GM18868 (cell line): ENCODE results near the gene SKIC8.
"Not testable (repeated sequence)": the region's sequence is repeated elsewhere in the genome, so short reads cannot be mapped to it uniquely, and the experiment has no call there.

Experiments
- ATAC-seq: cut with Tn5 transposase; IDR thresholded peaks from one replicate; pipeline ENCODE4 v1.9.1; 2021; ENCODE audit warnings: mild to moderate bottlenecking, moderate library complexity; ENCODE audit not compliant: unreplicated experiment

SKIC8 gene

DNA sequence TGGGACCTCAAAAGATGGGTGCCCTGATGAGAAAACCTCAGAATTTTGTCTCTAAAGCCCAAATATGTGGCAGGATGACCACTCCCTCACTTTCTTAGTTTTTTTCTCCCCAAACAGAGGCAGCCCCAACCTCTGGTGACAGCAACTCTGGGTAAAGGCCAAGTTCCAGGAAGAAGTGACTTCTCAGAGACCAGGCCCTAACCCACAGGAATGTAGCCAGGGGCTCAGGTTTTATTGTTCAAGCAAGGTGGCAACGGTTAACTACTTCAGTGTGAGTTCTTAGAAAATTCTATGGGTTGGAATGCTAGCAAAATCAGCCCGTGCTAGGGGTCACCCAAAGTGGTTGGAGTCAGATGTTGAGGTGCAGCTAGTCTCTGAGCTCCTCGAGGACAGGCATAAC is 40.2 kb downstream of the SKIC8 start:
- ATAC-seq = no peak

DNA sequence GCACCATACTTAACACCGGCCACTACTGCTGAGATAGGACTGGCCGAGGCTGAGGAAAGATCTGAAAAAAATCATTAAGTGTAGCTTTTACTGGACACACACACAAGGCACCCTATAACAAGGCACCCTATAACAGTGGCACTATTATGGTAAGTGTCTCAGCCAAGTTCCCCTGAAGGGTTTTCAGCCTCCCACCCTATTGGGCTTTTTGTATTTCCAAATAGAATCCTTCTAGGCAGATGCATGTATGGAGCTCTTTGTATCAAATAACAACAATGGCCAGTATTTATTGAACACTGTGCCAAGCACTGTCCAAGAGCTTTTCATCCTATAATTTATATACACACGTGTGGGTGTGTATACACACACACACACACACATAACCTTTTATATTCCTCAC is 41.7 kb downstream of the SKIC8 start:
- no peak for ATAC-seq

DNA sequence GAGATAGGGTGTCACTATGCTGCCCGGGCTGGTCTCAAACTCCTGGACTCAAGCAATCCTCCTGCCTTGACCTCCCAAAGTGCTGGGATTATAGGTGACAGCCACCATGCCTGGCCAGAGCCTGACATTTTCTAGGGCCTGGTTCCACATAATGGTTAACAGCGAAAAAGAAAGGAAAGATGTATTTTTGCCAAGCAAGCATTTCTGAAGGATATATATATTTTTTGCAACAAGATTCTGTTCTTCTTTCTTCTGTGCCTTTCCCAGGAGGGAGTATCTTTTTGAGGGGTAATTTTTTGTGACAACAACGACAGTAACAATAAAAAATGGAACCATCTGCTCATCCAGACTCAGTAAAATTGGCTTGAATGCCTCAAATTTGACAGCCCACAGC is 43.4 kb downstream of the SKIC8 start:
- no peak for ATAC-seq

DNA sequence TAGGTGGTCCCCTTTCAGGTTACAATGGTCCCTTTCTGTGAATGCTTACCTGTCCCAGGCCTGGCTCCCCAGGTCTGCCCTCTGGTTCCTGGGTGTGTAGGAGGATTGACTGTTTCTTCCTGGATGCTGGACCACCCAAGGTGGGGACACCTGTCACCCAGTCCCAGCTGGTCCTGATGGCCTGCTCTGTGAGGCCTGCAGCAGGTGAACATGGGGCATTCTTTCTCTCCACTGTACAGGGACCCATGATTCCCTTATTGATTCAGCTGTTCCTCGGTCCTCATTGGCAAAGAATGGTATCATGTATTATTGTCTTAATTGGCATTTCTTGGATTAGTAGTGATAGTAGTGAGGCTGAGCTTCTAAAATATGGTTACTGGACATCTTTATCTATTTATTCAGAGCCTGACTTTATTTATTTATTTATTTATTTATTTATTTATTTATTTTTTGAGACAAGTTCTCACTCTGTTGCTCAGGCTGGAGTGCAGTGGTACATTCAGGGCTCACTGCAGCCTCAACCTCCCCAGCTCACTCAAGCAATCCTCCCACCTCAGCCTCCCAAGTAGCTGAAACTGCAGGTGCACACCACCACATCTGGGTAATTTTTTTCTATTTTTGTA is 43.9 kb downstream of the SKIC8 start:
- ATAC-seq = no peak

DNA sequence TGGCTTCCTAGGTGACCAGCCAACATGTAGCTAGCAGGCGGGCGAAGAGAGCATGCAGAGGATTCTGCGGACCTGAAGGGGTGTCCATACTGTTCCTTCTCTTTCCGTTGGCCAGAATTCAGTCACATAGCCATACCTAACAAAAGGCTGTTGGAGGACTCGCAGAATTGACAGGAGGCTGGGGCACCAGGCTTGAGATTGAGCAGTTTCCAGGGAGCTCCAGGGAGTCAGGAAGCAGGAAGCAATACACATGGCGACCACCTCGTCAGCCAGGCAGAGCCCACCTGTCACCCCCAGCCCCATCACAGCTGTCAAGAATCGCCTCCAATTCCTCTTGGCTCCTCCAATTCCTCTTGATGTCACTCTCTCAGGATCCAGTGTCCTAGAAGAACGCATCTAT is 48.3 kb downstream of the SKIC8 start:
- no peak for ATAC-seq

DNA sequence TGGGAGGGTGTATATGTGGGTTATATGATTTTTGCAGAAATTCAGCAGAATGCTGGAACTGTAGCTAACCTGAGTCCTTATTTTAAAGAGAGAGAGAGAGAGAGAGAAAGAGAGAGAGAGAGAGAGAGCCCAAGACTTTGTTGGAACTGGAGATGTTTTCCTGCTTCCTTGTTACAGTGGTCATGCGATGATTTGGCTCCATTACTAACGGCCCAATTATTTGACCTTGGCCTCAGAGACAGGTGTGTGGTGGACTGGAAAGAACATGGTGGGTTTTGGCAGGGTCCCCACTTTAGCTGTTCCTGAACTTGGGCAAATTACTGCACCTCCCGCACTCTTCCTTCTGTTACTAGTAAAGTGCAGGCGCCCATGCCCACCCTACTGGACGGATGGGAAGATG is 50.3 kb downstream of the SKIC8 start:
- no peak for ATAC-seq

DNA sequence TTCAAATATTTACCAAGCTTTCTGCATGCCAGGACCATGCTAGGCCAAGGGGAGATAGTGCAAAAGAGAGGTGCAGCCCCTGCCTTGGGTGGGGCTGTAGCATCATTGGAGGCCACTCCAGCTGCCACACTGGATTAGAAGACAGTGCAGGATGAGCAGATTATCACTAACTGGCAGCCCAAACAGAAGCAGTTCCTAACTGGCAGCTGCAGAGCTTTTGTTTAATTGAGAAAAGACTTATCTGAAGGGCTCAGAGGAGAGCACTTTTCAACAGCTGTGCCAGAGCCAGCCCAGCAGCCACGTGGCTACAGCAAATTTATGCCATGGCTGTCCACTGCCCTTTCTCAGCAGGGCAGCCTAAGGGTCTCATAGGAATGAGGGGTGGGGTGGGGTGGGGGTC is 51.5 kb downstream of the SKIC8 start:
- ATAC-seq = no peak

DNA sequence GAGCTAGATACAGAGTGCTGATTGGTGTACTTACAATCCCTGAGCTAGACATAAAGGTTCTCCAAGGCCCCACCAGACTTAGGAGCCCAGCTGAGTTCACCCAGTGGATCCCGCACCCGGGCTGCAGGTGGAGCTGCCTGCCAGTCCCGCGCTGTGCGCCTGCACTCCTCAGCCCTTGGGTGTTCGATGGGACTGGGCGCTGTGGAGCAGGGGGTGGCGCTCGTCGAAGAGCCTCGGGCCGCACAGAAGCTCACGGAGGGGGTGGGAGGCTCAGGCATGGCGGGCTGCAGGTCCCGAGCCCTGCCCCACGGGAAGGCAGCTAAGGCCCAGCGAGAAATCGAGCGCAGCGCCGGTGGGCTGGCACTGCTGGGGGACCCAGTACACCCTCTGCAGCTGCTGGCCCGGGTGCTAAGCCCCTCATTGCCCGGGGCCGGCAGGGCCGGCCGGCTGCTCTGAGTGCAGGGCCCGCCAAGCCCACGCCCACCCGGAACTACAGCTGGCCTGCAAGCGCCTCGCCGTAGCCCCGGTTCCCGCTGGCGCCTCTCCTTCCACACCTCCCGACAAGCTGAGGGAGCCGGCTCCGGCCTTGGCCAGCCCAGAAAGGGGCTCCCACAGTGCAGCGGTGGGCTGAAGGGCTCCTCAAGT is 53.3 kb downstream of the SKIC8 start:
- not testable (repeated sequence) for ATAC-seq

DNA sequence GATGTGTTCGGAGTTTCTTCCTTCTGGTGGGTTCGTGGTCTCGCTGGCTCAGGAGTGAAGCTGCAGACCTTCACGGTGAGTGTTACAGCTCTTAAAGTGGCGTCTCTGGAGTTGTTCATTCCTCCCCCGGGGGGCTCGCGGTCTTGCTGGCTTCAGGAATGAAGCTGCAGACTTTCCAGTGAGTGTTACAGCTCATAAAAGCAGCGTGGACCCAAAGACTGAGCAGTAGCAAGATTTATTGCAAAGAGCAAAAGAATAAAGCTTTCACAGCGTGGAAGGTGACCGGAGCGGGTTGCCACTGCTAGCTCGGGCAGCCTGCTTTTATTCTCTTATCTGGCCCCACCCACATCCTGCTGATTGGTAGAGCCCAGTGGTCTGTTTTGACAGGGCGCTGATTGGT is 54.0 kb downstream of the SKIC8 start:
- not testable (repeated sequence) for ATAC-seq

DNA sequence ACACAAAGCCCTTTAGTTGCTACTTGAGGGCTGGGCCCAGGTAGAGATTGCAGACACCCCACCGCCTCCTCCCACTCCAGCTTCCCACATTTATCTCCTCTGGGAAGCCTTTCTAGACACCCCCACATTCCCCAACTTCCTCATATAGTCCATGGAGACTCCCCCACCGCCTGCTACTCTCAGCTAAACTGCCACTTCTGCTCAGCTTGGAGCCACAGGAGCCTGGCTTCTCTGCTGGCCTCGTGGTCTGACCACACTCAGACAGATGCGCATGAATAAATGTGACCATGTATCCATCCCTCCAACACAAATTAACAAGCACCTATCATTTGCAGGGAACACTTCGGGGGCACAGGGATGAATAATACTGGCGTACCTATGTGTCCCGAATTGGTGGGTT is 54.5 kb downstream of the SKIC8 start:
- no peak for ATAC-seq

DNA sequence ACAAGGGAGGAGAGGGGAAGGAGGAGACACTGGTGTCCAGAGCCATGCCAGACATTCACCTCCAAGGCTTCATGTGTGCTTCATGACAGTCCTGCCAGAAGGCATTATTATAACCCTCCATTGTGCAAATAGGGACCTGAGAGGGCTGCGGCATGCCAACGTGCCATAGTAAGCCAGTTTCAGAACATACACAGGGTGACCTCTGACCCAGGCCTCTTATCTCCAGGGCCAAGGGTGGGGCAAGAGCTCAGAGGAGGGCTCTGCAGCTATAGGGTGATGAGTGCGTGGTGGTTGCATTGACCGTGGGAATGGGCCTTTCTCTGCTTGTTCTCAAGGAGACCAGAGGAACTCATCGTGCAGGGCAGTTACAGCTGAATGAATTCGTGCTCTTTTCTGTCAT is 55.3 kb downstream of the SKIC8 start:
- ATAC-seq = no peak

DNA sequence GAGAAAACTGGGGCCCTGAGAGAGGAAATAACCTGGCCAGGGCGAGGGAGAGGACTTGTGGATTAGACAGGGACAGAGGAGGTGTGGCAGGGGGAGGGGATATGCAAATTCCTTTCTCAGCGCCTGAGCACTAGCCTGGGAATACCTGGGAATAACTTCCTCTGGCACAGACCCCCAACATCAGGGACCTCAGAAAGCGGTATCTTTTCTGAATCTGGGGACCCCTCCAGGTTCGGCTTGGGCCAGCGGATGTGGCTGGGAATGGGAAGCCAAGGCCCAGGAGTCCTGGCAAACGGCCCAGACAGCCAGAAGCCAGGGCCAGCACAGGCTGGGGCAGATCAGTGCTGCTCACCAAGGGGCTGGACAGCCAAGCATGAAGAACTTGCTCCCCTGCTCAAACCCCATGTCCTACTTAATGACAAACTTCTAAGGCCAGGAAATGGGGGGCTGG is 55.9 kb downstream of the SKIC8 start:
- no peak for ATAC-seq

DNA sequence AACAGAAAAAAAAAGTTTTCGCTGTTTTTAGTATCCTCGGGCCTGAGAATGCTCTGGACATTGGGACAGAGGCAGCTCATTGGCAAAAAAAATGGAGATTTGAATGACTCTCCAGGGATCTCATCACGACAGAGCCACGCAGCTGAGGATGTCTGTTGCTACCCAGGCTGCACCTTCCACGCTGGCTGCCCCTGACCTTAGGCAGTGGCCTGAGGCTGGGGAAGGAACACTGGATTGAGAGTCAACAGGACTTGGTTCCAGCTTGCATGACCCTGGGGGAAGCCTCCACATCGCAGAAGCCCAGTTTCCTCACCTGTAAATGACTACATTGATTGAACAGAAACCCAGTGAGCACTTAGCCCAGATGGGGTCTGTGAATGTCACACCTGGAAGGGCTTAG is 56.4 kb downstream of the SKIC8 start:
- no peak for ATAC-seq

DNA sequence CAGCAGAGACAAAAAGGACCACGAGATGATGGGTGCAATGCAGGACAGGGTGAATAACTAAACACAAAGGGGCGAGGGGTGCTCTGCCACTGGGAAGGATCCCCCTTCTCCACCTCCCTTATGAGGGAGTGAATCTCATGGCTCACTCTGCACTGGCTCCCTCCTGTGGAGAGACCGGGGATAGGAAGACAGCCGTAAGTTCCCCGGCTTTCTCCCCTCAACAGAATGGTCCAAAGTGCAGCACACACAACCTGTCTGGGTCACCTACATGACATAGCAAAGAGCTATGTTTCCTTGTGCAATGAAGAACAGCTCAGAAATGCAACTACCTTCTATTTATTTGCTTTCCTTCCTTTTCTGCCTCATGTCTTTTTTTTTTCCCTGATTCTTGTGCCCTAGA is 57.3 kb downstream of the SKIC8 start:
- ATAC-seq = no peak

DNA sequence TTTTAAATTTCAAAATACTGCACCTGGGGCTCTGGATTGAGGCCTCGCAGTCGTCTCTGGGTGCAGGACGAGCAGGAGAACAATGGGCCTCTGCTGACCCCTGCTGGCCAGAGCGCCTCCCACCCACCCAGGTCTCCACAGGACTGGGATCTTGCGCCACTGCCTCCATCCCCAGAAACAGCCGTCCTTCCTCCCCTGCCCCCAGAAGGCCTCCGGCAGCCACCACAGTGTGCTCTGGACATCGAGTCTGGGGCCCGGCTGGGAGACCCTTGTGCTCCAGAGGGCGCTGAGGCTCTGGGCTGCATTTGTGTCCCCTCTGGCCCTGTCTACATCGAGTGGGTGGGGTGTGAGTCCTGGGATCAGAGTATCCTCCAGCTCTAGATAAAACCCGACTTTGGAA is 58.4 kb downstream of the SKIC8 start:
- no peak for ATAC-seq

DNA sequence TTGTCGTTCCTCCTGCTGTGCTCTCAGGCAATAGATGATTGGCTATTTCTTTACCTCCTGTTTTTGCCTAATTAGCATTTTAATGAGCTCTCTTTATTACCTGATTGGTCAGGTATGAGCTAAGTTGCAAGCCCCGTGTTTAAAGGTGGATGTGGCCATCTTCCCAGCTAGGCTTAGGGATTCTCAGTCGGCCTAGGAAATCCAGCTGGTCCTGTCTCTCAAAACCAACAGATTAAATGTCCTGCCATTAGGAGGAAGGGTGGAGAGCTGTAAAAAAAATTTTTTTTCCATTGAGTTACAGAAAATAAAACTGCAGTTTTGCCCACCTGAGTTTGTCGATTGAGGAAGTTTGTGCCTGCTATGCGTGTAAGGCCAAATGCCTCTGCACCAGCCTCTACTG is 59.6 kb downstream of the SKIC8 start:
- ATAC-seq = no peak

DNA sequence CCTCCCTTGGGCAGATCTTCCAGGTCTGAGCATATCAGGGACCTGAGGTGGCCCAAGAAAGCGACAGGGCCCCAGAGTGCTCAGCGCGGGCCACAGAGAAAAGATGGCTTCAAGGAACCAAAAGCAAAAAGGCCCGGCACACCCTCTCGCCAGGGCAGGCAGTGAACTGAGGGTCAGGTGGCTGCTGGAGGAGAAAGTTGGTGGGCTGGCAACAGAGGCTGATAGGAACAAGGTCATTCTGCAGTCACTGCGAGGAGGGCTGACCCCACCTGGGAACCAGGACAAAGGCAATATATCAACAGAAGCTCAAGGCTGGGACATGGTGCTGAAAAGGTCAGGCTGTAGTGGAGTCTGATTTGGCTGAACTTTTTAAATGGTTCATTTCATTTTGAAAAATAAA is 62.3 kb downstream of the SKIC8 start:
- ATAC-seq = no peak

DNA sequence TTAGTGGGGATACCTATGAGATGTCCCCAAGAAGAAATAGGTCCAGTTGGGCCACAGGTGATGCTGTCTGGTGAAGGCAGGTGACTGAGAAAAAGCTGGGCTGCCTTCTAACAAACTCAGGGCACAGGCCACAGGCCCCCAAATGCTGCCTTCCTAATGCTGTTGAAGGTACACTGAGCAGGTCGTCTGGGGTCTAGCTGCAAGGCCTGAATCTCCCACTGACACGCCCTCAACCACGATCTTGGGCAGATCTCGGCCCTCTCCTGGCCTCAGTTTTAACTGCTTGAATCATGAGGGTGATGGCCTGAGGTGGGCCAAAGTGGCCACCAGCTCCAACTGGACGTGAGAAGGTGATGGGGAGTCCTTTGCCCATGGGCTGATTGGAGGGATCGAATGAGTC is 62.9 kb downstream of the SKIC8 start:
- ATAC-seq = no peak

DNA sequence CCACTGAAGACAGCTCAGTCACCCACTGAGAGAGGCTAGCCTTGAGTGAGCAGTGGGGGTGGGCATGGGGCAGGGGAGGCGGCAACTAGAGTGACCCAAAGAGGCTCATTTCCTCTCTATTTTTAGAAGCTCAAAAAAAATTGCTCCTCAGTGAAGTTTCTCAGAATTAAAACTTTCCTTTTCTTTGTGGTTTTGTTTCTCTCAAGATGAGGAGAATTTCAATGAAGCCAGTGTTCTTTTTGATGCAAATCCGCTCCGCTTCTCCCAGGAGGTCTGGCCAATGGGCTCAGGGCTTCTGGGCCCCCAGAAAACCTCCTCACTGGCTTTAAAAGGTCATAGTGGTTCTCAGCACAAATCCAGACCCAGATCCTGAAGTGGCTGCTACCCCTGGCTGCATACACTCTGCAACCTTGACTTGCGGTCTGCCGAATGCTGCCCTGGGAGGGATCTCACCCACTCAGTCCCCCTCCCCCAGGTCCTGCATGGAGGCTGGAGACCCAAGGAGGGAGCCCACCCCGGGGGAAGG is 64.8 kb downstream of the SKIC8 start, which contains the start of gene ACSBG1:
Gene ACSBG1, minus strand, starts transcription at position 51 of the 526 bp plus-strand sequence. CDS start 64 bp downstream, outside the sequence.
- no peak for ATAC-seq

DNA sequence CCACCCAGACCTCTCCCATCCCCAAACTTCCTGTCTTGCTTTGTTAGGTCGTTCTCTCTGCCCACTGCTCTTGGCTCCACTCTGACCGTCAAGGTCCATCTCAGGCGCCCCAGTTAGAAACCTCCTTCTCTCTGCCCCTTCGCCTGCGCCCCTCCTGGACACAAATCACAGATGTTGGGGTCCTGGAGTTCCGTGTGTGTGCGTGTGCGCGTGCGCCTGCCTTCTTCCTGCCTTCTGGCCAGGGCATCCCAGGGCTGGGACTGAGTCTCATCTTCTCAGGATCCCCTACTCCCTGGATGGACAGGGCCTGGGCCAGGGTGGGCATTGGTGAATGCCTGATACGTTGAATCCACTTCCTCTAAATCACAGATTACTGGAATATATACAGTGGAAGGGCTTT is 65.9 kb downstream of the SKIC8 start:
- ATAC-seq = no peak
